RWPE2 (cell line): Measurements from ENCODE around the gene ARHGAP10.

ENCODE experiments used
- ATAC-seq: fragments of 200-7000 bp; cut with Tn5 transposase; 3 replicates; pipeline ENCODE4 v1.9.1; 2021; ENCODE audit warnings: low read depth
- DNase-seq: peaks from one replicate; pipeline ENCODE4 v3.0.0-alpha.2; 2020; ENCODE audit warnings: low spot score
- H3K27ac ChIP-seq: fragments of 450-650 bp; 2 replicates; pipeline ENCODE4 v1.5.1; 2017; ENCODE audit warnings: mild to moderate bottlenecking; ENCODE audit not compliant: poor library complexity, severe bottlenecking
- H3K27me3 ChIP-seq: fragments of 250-450 bp; sonication (Bioruptor Pico); 2 replicates; pipeline ENCODE4 v1.5.1; 2021; ENCODE audit warnings: mild to moderate bottlenecking, moderate library complexity; ENCODE audit not compliant: insufficient read depth, poor library complexity, severe bottlenecking
- H3K36me3 ChIP-seq: fragments of 250-450 bp; sonication (Bioruptor Pico); 2 replicates; pipeline ENCODE4 v1.5.1; 2020; ENCODE audit warnings: low read depth, mild to moderate bottlenecking, moderate library complexity
- H3K4me1 ChIP-seq: fragments of 250-450 bp; sonication (Bioruptor Pico); 2 replicates; pipeline ENCODE4 v1.5.1; 2021; ENCODE audit warnings: mild to moderate bottlenecking, moderate library complexity; ENCODE audit not compliant: insufficient read depth, poor library complexity, severe bottlenecking
- H3K4me3 ChIP-seq: fragments of 250-450 bp; sonication (Bioruptor Pico); 2 replicates; pipeline ENCODE4 v1.5.1; 2021; ENCODE audit warnings: mild to moderate bottlenecking, moderate library complexity; ENCODE audit not compliant: severe bottlenecking
- H3K9me3 ChIP-seq: fragments of 250-450 bp; sonication (Bioruptor Pico); 2 replicates; pipeline ENCODE4 v1.5.1; 2021; ENCODE audit warnings: mild to moderate bottlenecking, moderate library complexity; ENCODE audit not compliant: severe bottlenecking
- CTCF ChIP-seq: fragments of 450-650 bp; IDR thresholded peaks from one replicate; pipeline ENCODE4 v1.5.1; 2017; ENCODE audit warnings: mild to moderate bottlenecking, moderate library complexity; ENCODE audit not compliant: poor library complexity, severe bottlenecking

Gene ARHGAP10

GRCh38 chr4:147975933-147976928 is 244.3 kb downstream of the ARHGAP10 start:
- Histone ChIP-seq H3K9me3 (no peaks in the 10 kb centered on the region), H3K27me3 (no peaks in the 10 kb centered on the region), H3K4me1 (no peaks in the 10 kb centered on the region), H3K36me3 (no peaks in the 10 kb centered on the region), H3K27ac (no peak overlapping the region), H3K4me3 (no peak overlapping the region)
- TF ChIP-seq CTCF = no peak
- DNase-seq (no peak), ATAC-seq (peak; percentile 38; the same call in 1 of the 3 replicates)

- H3K36me3 ChIP-seq = no peaks in the 10 kb centered on the region
- no peaks in the 10 kb centered on the region for H3K27me3 ChIP-seq
- ATAC-seq (no peak), DNase-seq (no peak)
- H3K4me1 ChIP-seq = no peaks in the 10 kb centered on the region
- H3K9me3 ChIP-seq = no peaks in the 10 kb centered on the region
- no peak overlapping the region for H3K27ac ChIP-seq
- TF ChIP-seq CTCF = no peak
- H3K4me3 ChIP-seq = no peak overlapping the region
Measured at GRCh38 chr4:147980586-147980985, 248.7 kb downstream of the ARHGAP10 start.

- no peaks in the 10 kb centered on the region for H3K27me3 ChIP-seq
- ATAC-seq (no peak), DNase-seq (no peak)
- H3K9me3 ChIP-seq = no peaks in the 10 kb centered on the region
- H3K4me1 ChIP-seq = no peaks in the 10 kb centered on the region
- no peak for TF ChIP-seq CTCF
- no peak overlapping the region for H3K27ac ChIP-seq
- no peaks in the 10 kb centered on the region for H3K36me3 ChIP-seq
- no peak overlapping the region for H3K4me3 ChIP-seq
Measured at GRCh38 chr4:147981305-147981704, 249.4 kb downstream of the ARHGAP10 start.

- ATAC-seq (peak; percentile 49; the same call in 1 of the 3 replicates), DNase-seq (no peak)
- Histone ChIP-seq H3K36me3 (no peaks in the 10 kb centered on the region), H3K4me3 (no peak overlapping the region), H3K4me1 (no peaks in the 10 kb centered on the region), H3K9me3 (no peaks in the 10 kb centered on the region), H3K27me3 (no peaks in the 10 kb centered on the region), H3K27ac (no peak overlapping the region)
- peak; percentile 66 for TF ChIP-seq CTCF
Measured at GRCh38 chr4:147984065-147984777, 252.3 kb downstream of the ARHGAP10 start.
